A204.1 (cell line): Measurements from ENCODE around the gene CNIH2.

Source experiments
- FAIRE-seq: peaks from 2 replicates; lab custom pipeline; 2012; peaks lifted over from hg19 to GRCh38; lab: Jason Lieb, UNC

CNIH2 gene

GRCh38 chr11:66278363-66279091 lies 552 bp downstream of the CNIH2 start:
- no peak for FAIRE-seq

DNA sequence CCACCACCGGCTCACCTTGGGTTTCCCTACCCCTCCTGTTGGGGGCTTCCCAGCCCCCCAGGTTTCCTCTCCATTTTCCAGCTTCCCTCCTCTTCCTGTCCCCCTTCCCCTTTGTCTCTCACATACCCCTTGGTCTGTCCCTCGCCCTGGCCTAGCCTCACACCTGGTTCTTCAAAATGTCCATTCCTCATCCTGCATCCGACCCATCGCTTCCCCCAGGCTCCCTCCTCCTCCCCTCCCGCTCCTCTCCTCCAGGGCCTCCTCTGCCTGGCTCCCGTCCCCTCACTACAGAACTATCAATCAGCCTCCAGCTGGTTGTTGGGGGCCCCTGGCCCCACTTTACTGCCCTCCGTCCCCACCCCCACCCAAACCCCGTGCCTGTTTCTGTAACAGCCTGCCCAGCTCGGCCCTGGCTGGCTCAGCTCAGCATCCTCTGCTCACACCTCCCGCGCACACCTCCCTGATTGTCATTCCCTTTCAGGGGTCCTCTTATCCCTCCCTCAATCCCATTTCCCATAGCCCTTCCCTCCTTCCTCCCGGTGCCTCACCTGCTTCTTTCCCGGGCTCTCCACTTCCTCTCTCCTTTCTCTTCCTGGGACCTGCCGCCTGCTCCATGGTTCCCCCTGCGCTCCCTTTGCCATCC lies 1.2 kb downstream of the CNIH2 start:
- FAIRE-seq: no peak

GRCh38 chr11:66280428-66280827 lies 2.5 kb downstream of the CNIH2 start:
- FAIRE-seq: no peak

DNA sequence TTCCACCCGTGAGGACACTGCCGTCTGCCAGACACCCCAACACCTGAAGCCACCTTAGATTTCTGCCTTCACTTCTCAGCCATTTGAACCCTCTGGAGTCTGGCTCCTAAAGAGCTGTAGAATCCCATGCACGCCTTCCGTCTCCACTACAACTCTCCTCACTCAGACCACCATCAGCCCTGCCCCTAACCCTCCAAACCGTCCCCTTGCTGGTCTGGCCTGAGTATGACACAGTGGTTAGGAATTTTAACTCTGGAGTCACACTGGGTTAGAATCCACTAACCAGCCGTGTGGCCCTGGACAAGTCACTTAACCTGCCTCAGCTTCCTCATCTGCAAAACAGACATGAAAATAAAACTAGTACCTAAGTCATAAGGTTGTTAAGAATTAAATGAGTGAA lies 3.0 kb downstream of the CNIH2 start:
- no peak for FAIRE-seq

- no peak for FAIRE-seq
Observed at GRCh38 chr11:66281776-66282467, 3.9 kb downstream of the CNIH2 start.

GRCh38 chr11:66282468-66283455 lies 4.8 kb downstream of the CNIH2 start:
- no peak for FAIRE-seq

DNA sequence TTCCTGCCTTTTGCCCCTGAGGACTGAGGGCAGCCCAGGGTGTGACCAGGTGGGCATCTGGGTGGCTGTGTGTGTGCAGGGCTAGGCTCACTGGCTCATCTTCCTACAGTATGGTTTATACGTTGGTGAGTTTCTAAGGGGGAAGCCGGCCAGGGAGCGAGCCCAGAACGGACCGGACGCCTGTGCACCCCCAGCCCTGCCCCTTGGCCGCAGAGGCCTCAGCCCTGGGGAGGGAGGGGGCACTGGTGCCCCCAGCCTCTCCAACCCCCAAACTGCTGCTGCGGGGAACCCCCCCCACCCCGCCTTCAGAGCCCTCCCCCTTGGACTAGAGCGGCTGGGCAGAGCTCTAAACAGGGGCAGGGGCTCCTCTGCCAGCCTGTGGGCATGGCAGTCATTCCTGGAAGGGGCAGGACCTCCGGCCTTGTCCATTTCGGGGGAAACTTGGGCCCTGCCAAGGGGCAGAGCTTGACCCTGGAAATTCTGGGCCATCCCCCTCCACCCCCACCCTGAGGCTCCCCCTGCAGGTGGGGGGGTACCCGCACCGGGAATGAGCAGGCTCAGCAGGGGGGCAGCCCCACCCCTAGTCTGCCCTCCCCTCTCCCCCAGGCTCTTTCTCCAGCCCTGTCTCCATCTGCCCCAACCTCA lies 5.6 kb downstream of the CNIH2 start:
- FAIRE-seq: no peak

GRCh38 chr11:66284526-66285078 lies 6.6 kb downstream of the CNIH2 start:
- FAIRE-seq: no peak

GRCh38 chr11:66285250-66285947 lies 7.4 kb downstream of the CNIH2 start:
- no peak for FAIRE-seq

- no peak for FAIRE-seq
Observed at GRCh38 chr11:66286699-66287098, 8.7 kb downstream of the CNIH2 start.

DNA sequence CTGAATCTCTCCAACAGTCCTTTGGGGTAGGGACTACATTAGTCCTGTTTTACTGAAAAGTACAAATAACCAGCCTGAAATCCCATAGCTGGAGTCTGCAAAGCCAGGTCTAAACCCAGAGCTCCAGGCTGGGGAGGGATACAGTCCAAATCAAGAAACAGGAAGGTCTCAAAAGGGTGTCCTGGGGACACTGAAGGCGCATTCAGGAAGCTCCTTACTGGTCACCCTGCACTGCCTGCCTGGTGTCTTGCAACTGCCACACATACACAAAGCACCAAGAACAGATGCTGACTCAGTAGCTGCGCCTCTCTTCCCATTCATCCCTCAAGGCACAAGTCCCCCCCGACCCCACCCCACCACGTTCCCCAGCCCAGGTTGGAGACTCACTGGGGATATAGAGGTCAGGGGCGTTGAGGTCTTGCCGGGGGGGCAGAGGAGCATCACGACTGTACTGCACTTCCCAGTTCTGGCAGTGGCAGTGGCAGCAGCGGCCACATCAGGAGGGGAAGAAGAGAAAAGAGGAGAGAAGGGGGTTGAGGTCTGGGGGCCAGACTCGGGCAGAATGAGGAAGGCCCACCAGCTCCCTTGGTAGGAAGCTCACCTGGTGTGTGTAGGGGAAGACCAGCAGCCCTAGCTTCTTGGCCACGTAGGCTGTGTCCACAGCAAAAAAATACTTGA lies 9.4 kb downstream of the CNIH2 start:
- FAIRE-seq: no peak

- FAIRE-seq: no peak
Observed at GRCh38 chr11:66287889-66288670, 10.1 kb downstream of the CNIH2 start.

GRCh38 chr11:66288671-66289547 lies 10.9 kb downstream of the CNIH2 start, which contains the start of gene YIF1A:
Gene YIF1A (minus strand): TSS chr11:66289143. CDS start chr11:66288985, 158 bp downstream.
- FAIRE-seq: peak; percentile 98

- FAIRE-seq: no peak
Observed at GRCh38 chr11:66289548-66290329, 11.8 kb downstream of the CNIH2 start.

- no peak for FAIRE-seq
Observed at GRCh38 chr11:66290330-66290621, 12.3 kb downstream of the CNIH2 start.

GRCh38 chr11:66291303-66291705 lies 13.3 kb downstream of the CNIH2 start:
- FAIRE-seq: no peak

GRCh38 chr11:66291706-66292542 lies 13.9 kb downstream of the CNIH2 start, which contains the start of gene TMEM151A:
Gene TMEM151A (plus strand): TSS chr11:66291894. CDS start chr11:66292014, 120 bp downstream.
- FAIRE-seq: no peak
